Keratinocyte (primary cell): Measurements from ENCODE around the gene PCBD1. TPM values are rescaled to one million over a fixed set of nuclear protein-coding genes. Genes with fewer than 3 reads are reported as not detected.

Experiments used
- DNase-seq: peaks from one replicate; pipeline ENCODE4 v3.0.0-alpha.2; 2011; ENCODE audit warnings: low read depth, missing footprints, low spot score
- FAIRE-seq: peaks from 2 replicates; lab custom pipeline; 2011; peaks lifted over from hg19 to GRCh38; lab: Jason Lieb, UNC
- H2AFZ ChIP-seq: 2 replicates; pipeline ENCODE4 v1.6.0; 2012; ENCODE audit warnings: low read length, control low read depth, inconsistent platforms; ENCODE audit not compliant: control insufficient read depth
- H3K27ac ChIP-seq: 2 replicates; pipeline ENCODE4 v1.5.1; 2011; ENCODE audit warnings: low read length; ENCODE audit not compliant: control insufficient read depth, insufficient read depth
- H3K27me3 ChIP-seq: 3 replicates; pipeline ENCODE4 v1.6.0; 2011; ENCODE audit warnings: low read length; ENCODE audit not compliant: control insufficient read depth, insufficient read depth; ENCODE audit errors: extremely low read depth
- H3K36me3 ChIP-seq, 2 experiments: 2 replicates in 1 of 2; 3 replicates in 1 of 2; pipeline ENCODE4 v1.5.1; 2011; ENCODE audit warnings: low read length in 2 of 2, mild to moderate bottlenecking in 1 of 2; ENCODE audit not compliant: control insufficient read depth in 2 of 2, insufficient read depth in 2 of 2; ENCODE audit errors: extremely low read depth in 1 of 2
- H3K4me1 ChIP-seq: 3 replicates; pipeline ENCODE4 v1.5.1; 2011; ENCODE audit warnings: low read length; ENCODE audit not compliant: control insufficient read depth, insufficient read depth; ENCODE audit errors: extremely low read depth
- H3K4me2 ChIP-seq: 3 replicates; pipeline ENCODE4 v1.6.0; 2011; ENCODE audit warnings: low read depth, low read length; ENCODE audit not compliant: control insufficient read depth, insufficient read depth; ENCODE audit errors: extremely low read depth
- H3K4me3 ChIP-seq, 3 experiments: fragments of 200-600 bp in 1 of 3; sonication (generic) in 1 of 3; 2 replicates in 2 of 3; 3 replicates in 1 of 3; pipeline ENCODE4 v1.5.1; 2011 to 2016; ENCODE audit warnings: low read length in 3 of 3, mild to moderate bottlenecking in 3 of 3, control low read depth in 2 of 3, inconsistent platforms in 1 of 3, low read depth in 1 of 3, mixed read lengths in 1 of 3, mixed run types in 1 of 3, moderate library complexity in 1 of 3; ENCODE audit not compliant: control insufficient read depth in 2 of 3, insufficient read depth in 2 of 3; ENCODE audit errors: extremely low read depth in 1 of 3
- H3K79me2 ChIP-seq: 2 replicates; pipeline ENCODE4 v1.6.0; 2012; ENCODE audit warnings: low read length; ENCODE audit not compliant: control insufficient read depth, insufficient read depth
- H3K9ac ChIP-seq: 3 replicates; pipeline ENCODE4 v1.6.0; 2011; ENCODE audit warnings: low read length; ENCODE audit not compliant: control insufficient read depth, insufficient read depth; ENCODE audit errors: extremely low read depth
- H3K9me1 ChIP-seq: 3 replicates; pipeline ENCODE4 v1.6.0; 2011; ENCODE audit warnings: low read length; ENCODE audit not compliant: control insufficient read depth, insufficient read depth; ENCODE audit errors: extremely low read depth
- H3K9me3 ChIP-seq: 2 replicates; pipeline ENCODE4 v1.5.1; 2012; ENCODE audit warnings: low read depth, low read length; ENCODE audit not compliant: control insufficient read depth
- H4K20me1 ChIP-seq: 3 replicates; pipeline ENCODE4 v1.6.0; 2011; ENCODE audit warnings: low read length; ENCODE audit not compliant: control insufficient read depth, insufficient read depth; ENCODE audit errors: extremely low read depth
- EZH2 ChIP-seq: IDR thresholded peaks from one replicate; pipeline ENCODE4 v1.6.1; 2012; ENCODE audit warnings: inconsistent platforms, mild to moderate bottlenecking, low read length, moderate library complexity
- dilution Hi-C: fragments of 300-500 bp; cut with MboI; formaldehyde crosslinking; loops from one replicate; pipeline ENCODE4 v1.7.0; 2020; ENCODE audit warnings: low sequenced_read_pairs; ENCODE audit not compliant: extremely low pct_ligation_motif_present
- polyA plus RNA-seq, 5 experiments: library from polyadenylated mRNA; depleted of rRNA in 3 of 5; stranded (reverse) in 3 of 5; stranded (forward) in 1 of 5; unstranded in 1 of 5; fragments of >200 nt; gene quantifications; 1 replicate in 1 of 5; 2 replicates in 3 of 5; 3 replicates in 1 of 5; pipeline versions ENCODE4 v1.2.1 to v1.2.3, GENCODE V29; 2011 to 2012; ENCODE audit warnings: missing spikeins in 2 of 5, low read depth in 1 of 5, low replicate concordance in 1 of 5
- TF ChIP-seq, protein P1 (sequence below), 3 experiments: IDR thresholded peaks in 1 of 3; conservative IDR thresholded peaks in 1 of 3; optimal IDR thresholded peaks in 1 of 3; 2 replicates in 2 of 3; 3 replicates in 1 of 3; pipeline versions ENCODE3 to v1.5.1; 2011; ENCODE audit warnings: low read length in 3 of 3, mild to moderate bottlenecking in 3 of 3, moderate library complexity in 2 of 3, control low read depth in 1 of 3, inconsistent platforms in 1 of 3; ENCODE audit not compliant: insufficient read depth in 2 of 3; ENCODE audit errors: extremely low read depth in 1 of 3

The PCBD1 gene
- polyA plus RNA-seq, 1 donor (not counting 4 experiments of a cell fraction or from before 2014, with no cell fraction given) = 41.5 TPM

DNA sequence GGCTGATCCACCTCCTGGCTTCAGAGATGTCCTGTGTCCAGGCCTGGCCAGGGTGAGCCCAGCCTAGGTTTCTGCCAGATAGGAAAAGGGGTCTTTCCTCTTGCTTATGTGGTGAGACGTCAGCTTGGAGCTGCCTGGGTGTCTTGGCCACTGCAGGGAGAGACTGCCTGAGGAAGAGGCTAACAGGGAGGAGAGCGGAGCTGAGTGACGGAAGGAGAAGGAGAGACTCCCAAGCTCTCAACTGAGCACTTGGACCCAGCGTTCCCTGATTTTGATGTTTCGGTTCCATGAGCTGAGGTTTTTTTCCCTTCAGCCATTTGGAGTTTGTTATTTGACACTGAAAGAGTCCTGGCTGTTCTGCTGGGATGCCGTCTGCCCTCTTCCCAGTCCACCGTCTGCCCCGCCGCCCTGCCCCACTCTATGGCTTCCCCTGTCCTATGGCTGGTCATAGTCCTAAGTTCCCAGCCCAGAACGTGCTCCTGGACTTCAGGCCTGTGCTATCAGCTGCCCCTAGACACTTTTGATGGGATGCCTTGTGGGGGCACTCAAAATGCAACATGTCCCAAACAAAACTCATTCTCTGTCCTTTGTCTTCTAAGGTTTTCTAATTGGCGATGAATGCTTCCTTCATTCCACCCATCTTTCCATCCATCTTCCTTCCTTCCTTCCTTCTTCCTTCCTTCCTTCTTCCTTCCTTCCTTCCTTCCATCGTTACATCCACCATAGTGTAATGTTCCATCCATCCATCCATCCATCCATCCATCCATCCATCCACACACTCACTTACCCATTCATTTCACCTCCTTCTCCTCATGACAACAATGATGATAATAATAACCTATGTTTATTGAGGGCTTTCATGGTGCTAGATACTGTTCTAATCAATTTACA lies 20.3 kb upstream of the PCBD1 start:
- TF ChIP-seq, protein P1, sequence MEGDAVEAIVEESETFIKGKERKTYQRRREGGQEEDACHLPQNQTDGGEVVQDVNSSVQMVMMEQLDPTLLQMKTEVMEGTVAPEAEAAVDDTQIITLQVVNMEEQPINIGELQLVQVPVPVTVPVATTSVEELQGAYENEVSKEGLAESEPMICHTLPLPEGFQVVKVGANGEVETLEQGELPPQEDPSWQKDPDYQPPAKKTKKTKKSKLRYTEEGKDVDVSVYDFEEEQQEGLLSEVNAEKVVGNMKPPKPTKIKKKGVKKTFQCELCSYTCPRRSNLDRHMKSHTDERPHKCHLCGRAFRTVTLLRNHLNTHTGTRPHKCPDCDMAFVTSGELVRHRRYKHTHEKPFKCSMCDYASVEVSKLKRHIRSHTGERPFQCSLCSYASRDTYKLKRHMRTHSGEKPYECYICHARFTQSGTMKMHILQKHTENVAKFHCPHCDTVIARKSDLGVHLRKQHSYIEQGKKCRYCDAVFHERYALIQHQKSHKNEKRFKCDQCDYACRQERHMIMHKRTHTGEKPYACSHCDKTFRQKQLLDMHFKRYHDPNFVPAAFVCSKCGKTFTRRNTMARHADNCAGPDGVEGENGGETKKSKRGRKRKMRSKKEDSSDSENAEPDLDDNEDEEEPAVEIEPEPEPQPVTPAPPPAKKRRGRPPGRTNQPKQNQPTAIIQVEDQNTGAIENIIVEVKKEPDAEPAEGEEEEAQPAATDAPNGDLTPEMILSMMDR (optimal IDR thresholded peaks at IDR 0.05 in 1 of 3, IDR thresholded peaks at IDR 0.05 in 1 of 3, conservative IDR thresholded peaks at IDR 0.05 in 1 of 3; ENCODE audit: extremely low read depth in 1 of 3, insufficient read depth in 2 of 3, low read length in 3 of 3) = no peak
- no peak for TF ChIP-seq EZH2
- Histone ChIP-seq H3K9me1 (no peaks in the 10 kb centered on the region), H3K4me3 (no peak overlapping the region), H2AFZ (no peak overlapping the region), H3K4me2 (no peak overlapping the region), H3K27me3 (peaks cover 14% of the 10 kb centered on the region), H3K9me3 (no peaks in the 10 kb centered on the region), H3K4me1 (no peaks in the 10 kb centered on the region), H3K79me2 (no peaks in the 10 kb centered on the region), H4K20me1 (no peaks in the 10 kb centered on the region), H3K27ac (no peak overlapping the region), H3K36me3 (no peaks in the 10 kb centered on the region), H3K9ac (no peak overlapping the region)
- DNase-seq (no peak), FAIRE-seq (no peak)
- dilution Hi-C loops = no loop called here

DNA sequence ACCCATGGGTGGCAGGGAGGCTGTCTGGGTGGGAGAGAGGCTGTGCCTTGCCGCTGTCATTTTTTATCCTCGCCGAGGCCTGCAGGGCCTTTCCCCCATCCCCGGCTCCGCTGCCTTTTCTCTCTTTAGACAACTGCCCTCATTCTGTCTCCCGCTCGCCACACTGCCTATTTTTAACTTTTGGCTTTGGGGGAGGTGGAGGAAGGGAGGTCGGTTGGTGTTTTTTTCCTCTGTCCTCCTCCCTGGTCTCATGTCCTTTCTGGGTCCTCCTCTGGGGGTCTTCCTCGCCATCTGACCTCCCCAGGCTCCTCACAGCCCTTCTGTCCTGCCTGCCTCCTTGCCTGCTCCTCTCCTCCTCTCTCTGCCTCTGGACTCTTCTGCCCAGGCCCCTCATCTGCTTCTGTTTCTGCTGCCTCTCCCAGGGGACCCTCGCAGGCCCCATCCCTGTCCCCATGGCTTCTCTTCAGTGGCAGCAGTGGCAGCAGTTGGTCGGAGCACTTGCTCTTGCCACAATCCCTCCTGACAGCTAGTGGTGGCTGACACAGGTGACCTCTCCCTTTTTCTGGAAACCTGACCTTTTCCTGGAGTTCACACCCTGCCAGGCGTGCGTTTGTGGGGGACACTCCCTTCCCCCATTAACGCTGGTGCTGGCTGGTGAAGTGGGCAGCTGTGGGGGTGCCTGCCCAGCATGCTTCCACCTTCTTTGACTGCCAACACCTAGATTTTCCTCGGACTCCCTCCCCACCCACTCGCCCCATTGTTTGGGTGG lies 19.5 kb upstream of the PCBD1 start:
- H4K20me1 ChIP-seq = no peaks in the 10 kb centered on the region
- TF ChIP-seq, protein P1 (optimal IDR thresholded peaks at IDR 0.05 in 1 of 3, IDR thresholded peaks at IDR 0.05 in 1 of 3, conservative IDR thresholded peaks at IDR 0.05 in 1 of 3; ENCODE audit: extremely low read depth in 1 of 3, insufficient read depth in 2 of 3, low read length in 3 of 3) = no peak
- no peak for TF ChIP-seq EZH2
- dilution Hi-C loops = no loop called here
- H3K4me2 ChIP-seq = no peak overlapping the region
- H2AFZ ChIP-seq = no peak overlapping the region
- H3K4me3 ChIP-seq = no peak overlapping the region
- FAIRE-seq (no peak), DNase-seq (no peak)
- H3K4me1 ChIP-seq = no peaks in the 10 kb centered on the region
- peaks cover 9% of the 10 kb centered on the region for H3K27me3 ChIP-seq
- no peaks in the 10 kb centered on the region for H3K9me3 ChIP-seq
- H3K9ac ChIP-seq = no peak overlapping the region
- H3K36me3 ChIP-seq = no peaks in the 10 kb centered on the region
- H3K27ac ChIP-seq = no peak overlapping the region
- no peaks in the 10 kb centered on the region for H3K9me1 ChIP-seq
- H3K79me2 ChIP-seq = no peaks in the 10 kb centered on the region
